ENCODE measurements around the gene TRIP12.

The TRIP12 gene

GRCh38 chr2:229715895-229716507 lies 205.8 kb downstream of the TRIP12 start:
- no peak for DNase-seq (ENCODE audit: low spot score)

GRCh38 chr2:229714736-229715541 lies 206.9 kb downstream of the TRIP12 start:
- peak; percentile 94 for DNase-seq (ENCODE audit: low spot score)

DNA sequence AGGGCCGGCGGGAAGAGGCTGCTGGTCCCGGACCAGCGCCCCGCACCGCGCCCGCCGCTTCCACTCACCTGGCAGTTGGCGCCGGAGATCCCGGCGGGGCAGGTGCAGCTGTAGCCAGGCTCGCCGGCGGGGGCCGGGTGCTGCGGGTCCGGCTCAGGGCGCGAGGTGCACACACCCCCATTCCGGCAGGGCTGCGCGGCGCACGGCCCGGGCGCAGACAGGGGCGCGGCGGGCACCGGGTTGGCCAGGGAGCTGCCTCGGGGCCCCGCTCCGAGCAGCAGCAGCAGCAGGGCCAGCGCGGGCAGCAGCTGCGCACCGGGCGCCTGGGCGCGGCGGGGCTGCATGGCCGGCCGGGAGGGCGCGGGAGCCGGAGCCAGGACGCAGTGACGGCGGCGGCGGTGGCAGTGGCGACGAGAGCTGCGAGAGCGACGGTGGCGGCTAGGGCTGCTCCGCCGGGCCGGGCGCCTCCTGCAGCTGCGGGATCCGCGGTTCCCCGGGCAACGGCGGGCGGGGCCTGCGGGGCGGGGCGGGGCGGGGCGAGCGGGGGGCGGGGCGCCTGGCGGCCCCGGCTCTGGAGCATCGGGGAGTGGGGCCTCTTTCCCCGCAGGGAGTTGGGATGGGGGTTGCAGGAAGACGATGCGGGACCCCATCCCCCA lies 207.6 kb downstream of the TRIP12 start, which contains the start of gene DNER:
TSS of gene DNER (minus strand) at position 476 of the 656 bp plus-strand sequence. CDS start at position 344, 132 bp downstream.
- peak; percentile 64 for DNase-seq (ENCODE audit: low spot score)
